BLaER1 treated with 17β-estradiol and CSF1 and Interleukin-3, amounts not matched to agents 10 nM and 100 nM (cell line): ENCODE results near the gene BICDL1.

Experiments
- H3K27ac ChIP-seq, 11 experiments: shearing (Covaris generic); formaldehyde crosslinking; 2 replicates each; pipeline ENCODE4 v1.8.1; 2022
- H3K27me3 ChIP-seq, 11 experiments: shearing (Covaris generic); formaldehyde crosslinking; 2 replicates each; pipeline ENCODE4 v1.8.1; 2022
- H3K36me3 ChIP-seq, 11 experiments: shearing (Covaris generic); formaldehyde crosslinking; 2 replicates each; pipeline ENCODE4 v1.8.1; 2022
- H3K4me1 ChIP-seq, 10 experiments: shearing (Covaris generic); formaldehyde crosslinking; 2 replicates each; pipeline ENCODE4 v1.8.1; 2022
- H3K4me2 ChIP-seq, 11 experiments: shearing (Covaris generic); formaldehyde crosslinking; 2 replicates each; pipeline ENCODE4 v1.8.1; 2022
- H3K4me3 ChIP-seq, 10 experiments: shearing (Covaris generic); formaldehyde crosslinking; 2 replicates each; pipeline ENCODE4 v1.8.1; 2022
- H3K9ac ChIP-seq, 11 experiments: shearing (Covaris generic); formaldehyde crosslinking; 2 replicates each; pipeline ENCODE4 v1.8.1; 2022
- H3K9me3 ChIP-seq, 11 experiments: shearing (Covaris generic); formaldehyde crosslinking; replicated peaks in 1 of 11; 2 replicates each; pipeline ENCODE4 v1.8.1; 2022
- H4K20me1 ChIP-seq, 11 experiments: shearing (Covaris generic); formaldehyde crosslinking; 2 replicates each; pipeline ENCODE4 v1.8.1; 2022
- Cebpa-rat ChIP-seq, 11 experiments: shearing (Covaris generic); IDR thresholded peaks; 2 replicates each; pipeline ENCODE4 v1.8.1; 2022

Gene BICDL1

DNA sequence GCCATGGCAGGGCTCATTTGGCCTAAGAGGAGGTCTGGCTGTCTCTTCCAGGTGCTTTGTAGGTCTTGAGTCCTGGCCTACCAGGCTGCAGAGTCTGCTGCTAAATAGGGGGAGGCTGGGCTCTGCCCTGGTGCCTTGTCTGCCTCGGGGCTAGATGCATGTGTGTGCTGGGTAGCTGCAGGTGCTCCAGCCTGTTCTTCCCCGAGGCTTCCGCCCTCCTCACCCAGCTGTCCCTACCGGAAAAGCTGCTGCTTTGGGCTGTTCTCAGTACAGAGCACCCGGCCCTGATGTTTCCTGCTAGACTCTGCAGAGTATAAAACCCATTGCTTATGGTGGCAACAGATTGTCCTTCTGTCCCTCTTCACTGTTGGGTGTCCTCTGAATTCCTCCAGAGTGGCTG is 89.8 kb downstream of the BICDL1 start:
- Histone ChIP-seq H3K4me1 (peaks cover 44 to 64% (median 59%) of the 10 kb centered on the region in 10 experiments), H3K36me3 (no peaks in the 10 kb centered on the region), H3K27me3 (no peaks in the 10 kb centered on the region), H4K20me1 (peaks cover 0 to 8% (median 0%) of the 10 kb centered on the region in 11 experiments; a peak in 2 of 22 replicates), H3K9ac (peak overlapping the region in 4 of 11 experiments; percentile 36 to 60 (median 43); a peak in 7 of 22 replicates), H3K27ac (peak overlapping the region in 7 of 11 experiments; percentile 31 to 73 (median 47); a peak in 13 of 22 replicates), H3K9me3 (no peaks in the 10 kb centered on the region), H3K4me2 (peak overlapping the region; percentile 51 to 86 (median 79)), H3K4me3 (peak overlapping the region in 1 of 10 experiments; percentile 0; a peak in 1 of 20 replicates)
- no peak for TF ChIP-seq Cebpa-rat (IDR thresholded peaks at IDR 0.05)

DNA sequence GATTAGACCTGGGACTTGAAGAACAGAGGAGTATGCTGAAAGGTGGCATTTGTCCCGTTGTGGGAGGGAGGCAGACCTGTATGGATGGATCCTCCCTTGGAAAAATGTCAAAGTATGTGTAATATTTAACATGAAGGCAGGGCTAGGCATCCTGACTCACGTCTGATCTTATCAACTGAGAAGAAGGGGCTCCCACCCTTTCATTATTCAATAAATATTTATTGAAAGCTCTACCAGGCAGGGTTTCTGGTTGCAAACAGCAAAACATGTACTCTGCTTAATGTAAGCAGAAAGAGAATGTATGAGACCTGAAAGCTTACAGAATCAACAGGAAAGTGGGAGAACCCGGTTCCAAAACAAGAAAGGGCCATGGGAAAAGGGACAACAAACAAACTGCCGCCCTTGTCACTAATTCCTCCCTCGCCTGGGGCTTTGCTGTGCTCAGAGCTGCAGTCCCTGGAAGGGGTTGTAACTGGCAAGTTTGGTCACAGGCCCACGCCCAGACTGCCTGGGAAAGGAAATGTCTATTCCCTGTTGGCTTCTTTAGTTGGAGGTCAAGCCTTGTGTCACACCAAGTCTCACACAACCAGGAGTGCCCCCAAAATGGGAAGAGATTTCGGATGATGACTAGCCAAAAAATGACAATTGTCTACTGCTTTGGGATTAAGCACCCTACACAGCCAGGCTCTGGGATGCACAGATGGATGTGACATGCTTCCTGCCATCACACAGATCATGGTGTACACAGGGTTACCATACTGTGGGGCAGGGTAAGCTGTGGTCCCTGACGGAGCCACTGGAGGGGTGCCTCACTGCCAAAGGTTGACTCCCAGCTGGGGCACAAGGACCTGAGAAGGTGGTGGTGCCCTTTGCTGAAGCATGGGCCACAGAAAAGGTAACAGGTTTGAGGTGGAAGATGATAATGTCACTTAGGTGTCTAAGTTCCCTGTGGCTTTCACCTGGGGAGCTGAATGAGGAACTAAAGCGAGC is 90.7 kb downstream of the BICDL1 start:
- H3K4me2 ChIP-seq, result peak overlapping the region; percentile 51 to 86 (median 79)
- H3K4me3 ChIP-seq, result no peak overlapping the region; a peak in 1 of 20 replicates
- peaks cover 0 to 8% (median 0%) of the 10 kb centered on the region in 11 experiments; a peak in 2 of 22 replicates for H4K20me1 ChIP-seq

DNA sequence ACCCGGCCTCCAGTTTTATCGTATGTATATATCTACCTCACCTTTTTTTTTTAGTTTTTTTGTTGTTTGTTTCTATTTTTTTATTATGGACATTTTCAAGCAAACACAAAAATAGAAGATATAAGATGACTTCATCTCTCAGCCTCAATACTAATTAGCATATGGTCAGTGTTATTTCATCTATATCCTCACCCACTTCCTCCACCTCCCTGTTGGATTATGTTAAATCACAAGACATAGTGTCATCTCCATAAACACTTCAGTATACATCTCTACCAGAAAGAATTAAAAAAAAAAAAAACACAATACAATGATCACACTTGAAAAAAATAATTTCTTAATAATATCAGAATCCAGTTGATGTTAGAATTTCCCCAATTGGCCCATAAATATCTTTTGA is 92.6 kb downstream of the BICDL1 start:
- no peak overlapping the region for H3K4me2 ChIP-seq
- H3K9me3 ChIP-seq, result no peaks in the 10 kb centered on the region
- no peaks in the 10 kb centered on the region for H3K27me3 ChIP-seq
- no peak overlapping the region for H3K9ac ChIP-seq
- no peak overlapping the region for H3K27ac ChIP-seq
- no peak overlapping the region for H3K4me3 ChIP-seq
- no peak for TF ChIP-seq Cebpa-rat (IDR thresholded peaks at IDR 0.05)
- H4K20me1 ChIP-seq, result peaks cover 0 to 8% (median 0%) of the 10 kb centered on the region in 11 experiments; a peak in 2 of 22 replicates
- peaks cover 30 to 46% (median 45%) of the 10 kb centered on the region in 10 experiments for H3K4me1 ChIP-seq
- H3K36me3 ChIP-seq, result no peaks in the 10 kb centered on the region

More for the DNA sequence above, 90.7 kb downstream of the BICDL1 start:
- no peak for TF ChIP-seq Cebpa-rat (IDR thresholded peaks at IDR 0.05)
- H3K27ac ChIP-seq, result peak overlapping the region in 8 of 11 experiments; percentile 7 to 73 (median 46); a peak in 15 of 22 replicates
- H3K9ac ChIP-seq, result peak overlapping the region in 4 of 11 experiments; percentile 36 to 60 (median 43); a peak in 8 of 22 replicates
- H3K4me1 ChIP-seq, result peaks cover 39 to 59% (median 55%) of the 10 kb centered on the region in 10 experiments
- H3K36me3 ChIP-seq, result no peaks in the 10 kb centered on the region
- H3K9me3 ChIP-seq, result no peaks in the 10 kb centered on the region
- no peaks in the 10 kb centered on the region for H3K27me3 ChIP-seq

DNA sequence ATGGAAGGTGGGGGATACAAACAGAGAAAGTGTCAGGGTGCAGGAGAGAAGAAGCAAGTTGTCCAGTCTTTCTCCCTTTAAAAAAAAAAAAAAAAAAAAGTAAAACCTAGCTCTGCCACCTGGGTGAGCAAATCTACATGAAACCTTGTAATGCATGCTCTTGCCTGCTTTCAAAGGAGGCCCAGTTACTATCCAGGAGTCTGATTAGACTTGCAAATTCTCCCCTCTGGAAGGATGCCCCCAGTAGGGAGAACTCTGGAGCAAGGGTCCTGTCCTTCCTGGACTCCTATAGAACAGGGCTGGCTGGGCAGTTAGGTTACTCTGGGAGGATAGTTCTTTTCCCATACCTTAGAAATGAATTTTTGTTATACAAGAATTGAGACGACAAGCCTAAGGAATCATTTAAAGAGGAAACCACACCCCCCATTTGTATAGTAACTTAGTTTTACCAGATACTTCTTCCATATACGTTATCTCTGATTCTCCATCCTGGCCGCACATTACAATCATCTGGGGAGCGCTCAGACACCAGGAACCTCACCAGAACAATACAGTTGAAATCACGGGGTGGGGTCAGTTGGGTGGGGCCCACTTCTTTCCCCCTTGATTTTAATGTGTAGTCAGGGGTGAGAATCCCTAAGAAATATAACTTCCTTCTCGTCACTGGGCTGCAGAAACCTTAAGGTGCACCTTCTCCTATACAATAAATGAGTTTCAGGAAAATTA is 97.0 kb downstream of the BICDL1 start:
- H3K36me3 ChIP-seq, result peaks cover 0 to 12% (median 0%) of the 10 kb centered on the region in 11 experiments; a peak in 3 of 22 replicates
- peak overlapping the region in 7 of 11 experiments; percentile 48 to 79 (median 72); a peak in 8 of 22 replicates for H3K9ac ChIP-seq
- peak overlapping the region in 8 of 11 experiments; percentile 44 to 78 (median 60); a peak in 12 of 22 replicates for H3K27ac ChIP-seq
- peak overlapping the region in 1 of 10 experiments; percentile 39; a peak in 2 of 20 replicates for H3K4me3 ChIP-seq
- no peaks in the 10 kb centered on the region for H3K9me3 ChIP-seq
- peak overlapping the region; percentile 56 to 90 (median 83); a peak in 21 of 22 replicates for H3K4me2 ChIP-seq
- peaks cover 0 to 21% (median 0%) of the 10 kb centered on the region in 11 experiments; a peak in 9 of 22 replicates for H4K20me1 ChIP-seq
- H3K4me1 ChIP-seq, result peaks cover 10 to 18% (median 14%) of the 10 kb centered on the region in 10 experiments
- no peak for TF ChIP-seq Cebpa-rat (IDR thresholded peaks at IDR 0.05)
- no peaks in the 10 kb centered on the region for H3K27me3 ChIP-seq

DNA sequence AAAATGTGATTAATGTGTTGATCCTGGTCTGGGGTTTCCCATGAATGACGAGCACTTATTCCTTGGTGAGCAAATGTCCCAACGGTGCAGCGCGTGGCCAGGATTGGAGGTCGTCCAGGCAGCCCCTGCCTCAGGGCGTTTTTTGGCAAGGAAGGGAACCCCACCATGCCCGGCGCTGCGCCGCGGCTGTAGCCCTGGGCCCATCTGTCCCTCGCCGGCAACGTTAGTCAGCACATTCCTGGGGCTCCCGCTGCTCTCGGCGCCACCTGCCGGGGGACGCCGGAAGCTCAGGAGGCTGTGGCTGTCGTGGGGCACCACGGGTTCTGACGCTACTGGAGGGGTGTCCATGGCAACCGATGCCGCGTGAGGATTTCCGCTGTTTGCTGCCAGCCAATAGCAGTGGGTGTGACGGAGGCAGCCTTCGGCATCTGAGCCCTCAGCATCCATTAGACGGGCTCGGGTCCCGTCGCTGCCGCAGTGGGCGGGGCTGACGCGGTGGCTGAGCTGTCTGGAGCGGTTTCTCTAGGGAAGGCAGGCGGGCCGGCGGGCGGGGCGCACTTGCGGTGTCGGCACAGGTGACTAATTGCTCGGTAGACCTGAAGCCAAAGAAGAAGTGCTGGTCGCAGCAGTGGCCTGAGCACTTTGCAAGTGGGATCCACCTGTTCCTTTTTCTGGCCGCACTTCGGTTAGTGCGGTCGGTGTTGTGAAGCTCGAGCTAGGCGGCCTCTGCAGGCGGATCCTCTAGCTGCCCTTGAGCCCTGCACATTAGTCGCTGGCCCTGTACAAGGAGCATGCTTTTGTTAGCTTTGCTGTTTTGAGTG is 98.0 kb downstream of the BICDL1 start:
- H3K4me1 ChIP-seq, result peaks cover 10 to 18% (median 14%) of the 10 kb centered on the region in 10 experiments
- peak overlapping the region in 9 of 11 experiments; percentile 44 to 78 (median 55); a peak in 16 of 22 replicates for H3K27ac ChIP-seq
- peak overlapping the region in 10 of 11 experiments; percentile 5 to 79 (median 68); a peak in 18 of 22 replicates for H3K9ac ChIP-seq
- H3K4me2 ChIP-seq, result peak overlapping the region; percentile 72 to 91 (median 88)
- H3K27me3 ChIP-seq, result no peaks in the 10 kb centered on the region
- no peak for TF ChIP-seq Cebpa-rat (IDR thresholded peaks at IDR 0.05)
- peak overlapping the region; percentile 47 to 71 (median 58) for H3K4me3 ChIP-seq
- no peaks in the 10 kb centered on the region for H3K9me3 ChIP-seq
- H3K36me3 ChIP-seq, result peaks cover 0 to 18% (median 7%) of the 10 kb centered on the region in 11 experiments; a peak in 11 of 22 replicates
- H4K20me1 ChIP-seq, result peaks cover 0 to 30% (median 5%) of the 10 kb centered on the region in 11 experiments; a peak in 11 of 22 replicates

DNA sequence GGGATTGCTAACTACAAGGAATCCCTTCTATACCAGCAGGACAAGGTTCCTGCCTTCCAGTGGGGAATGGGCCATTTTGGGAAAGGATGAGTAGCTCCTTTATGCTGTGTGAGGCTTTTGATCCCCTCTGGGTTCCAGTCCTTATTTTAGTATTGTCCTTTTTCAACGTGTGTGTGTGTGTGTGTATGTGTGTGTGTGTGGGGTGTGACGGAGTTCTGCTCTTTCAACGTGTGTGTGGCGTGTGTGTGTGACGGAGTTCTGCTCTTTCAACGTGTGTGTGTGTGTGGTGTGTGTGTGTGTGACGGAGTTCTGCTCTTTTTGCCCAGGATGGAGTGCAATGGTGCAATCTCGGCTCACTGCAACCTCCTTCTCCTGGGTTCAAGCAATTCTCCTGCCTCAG is 100.1 kb downstream of the BICDL1 start:
- no peak for TF ChIP-seq Cebpa-rat (IDR thresholded peaks at IDR 0.05)
- no peak overlapping the region for H3K4me2 ChIP-seq
- no peaks in the 10 kb centered on the region for H3K9me3 ChIP-seq
- peaks cover 10 to 24% (median 20%) of the 10 kb centered on the region in 10 experiments for H3K4me1 ChIP-seq
- peaks cover 13 to 51% (median 26%) of the 10 kb centered on the region in 11 experiments; a peak in 20 of 22 replicates for H4K20me1 ChIP-seq
- peaks cover 5 to 39% (median 23%) of the 10 kb centered on the region in 11 experiments; a peak in 18 of 22 replicates for H3K36me3 ChIP-seq
- H3K9ac ChIP-seq, result no peak overlapping the region
- no peak overlapping the region for H3K27ac ChIP-seq
- no peak overlapping the region for H3K4me3 ChIP-seq
- no peaks in the 10 kb centered on the region for H3K27me3 ChIP-seq

DNA sequence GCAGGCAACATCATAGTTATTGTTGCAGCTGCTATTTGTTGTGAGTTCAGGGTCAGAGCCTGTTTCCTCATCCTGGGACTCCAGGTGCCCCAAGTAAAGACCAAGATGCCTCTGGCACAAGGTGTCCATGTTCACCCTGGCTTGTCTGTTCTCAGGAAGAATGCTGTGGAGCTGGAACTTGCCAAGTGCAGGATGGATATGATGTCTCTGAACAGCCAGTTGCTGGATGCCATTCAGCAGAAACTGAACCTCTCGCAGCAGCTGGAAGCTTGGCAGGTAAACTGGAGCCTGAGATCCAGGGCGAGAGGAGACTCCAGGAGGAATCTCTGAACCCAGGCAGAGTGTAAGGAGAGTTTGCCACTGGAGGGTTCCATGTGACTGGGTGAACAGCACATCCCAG is 100.8 kb downstream of the BICDL1 start:
- Histone ChIP-seq H3K4me2 (no peak overlapping the region), H3K27me3 (no peaks in the 10 kb centered on the region), H3K9ac (no peak overlapping the region), H3K36me3 (peaks cover 5 to 44% (median 29%) of the 10 kb centered on the region in 11 experiments; a peak in 21 of 22 replicates), H3K9me3 (no peaks in the 10 kb centered on the region), H3K27ac (no peak overlapping the region), H3K4me3 (no peak overlapping the region), H4K20me1 (peaks cover 19 to 58% (median 32%) of the 10 kb centered on the region in 11 experiments; a peak in 20 of 22 replicates), H3K4me1 (peaks cover 10 to 31% (median 27%) of the 10 kb centered on the region in 10 experiments)
- TF ChIP-seq Cebpa-rat (IDR thresholded peaks at IDR 0.05), result no peak
